Measurements from ENCODE around the gene KCNMB2.

DNA sequence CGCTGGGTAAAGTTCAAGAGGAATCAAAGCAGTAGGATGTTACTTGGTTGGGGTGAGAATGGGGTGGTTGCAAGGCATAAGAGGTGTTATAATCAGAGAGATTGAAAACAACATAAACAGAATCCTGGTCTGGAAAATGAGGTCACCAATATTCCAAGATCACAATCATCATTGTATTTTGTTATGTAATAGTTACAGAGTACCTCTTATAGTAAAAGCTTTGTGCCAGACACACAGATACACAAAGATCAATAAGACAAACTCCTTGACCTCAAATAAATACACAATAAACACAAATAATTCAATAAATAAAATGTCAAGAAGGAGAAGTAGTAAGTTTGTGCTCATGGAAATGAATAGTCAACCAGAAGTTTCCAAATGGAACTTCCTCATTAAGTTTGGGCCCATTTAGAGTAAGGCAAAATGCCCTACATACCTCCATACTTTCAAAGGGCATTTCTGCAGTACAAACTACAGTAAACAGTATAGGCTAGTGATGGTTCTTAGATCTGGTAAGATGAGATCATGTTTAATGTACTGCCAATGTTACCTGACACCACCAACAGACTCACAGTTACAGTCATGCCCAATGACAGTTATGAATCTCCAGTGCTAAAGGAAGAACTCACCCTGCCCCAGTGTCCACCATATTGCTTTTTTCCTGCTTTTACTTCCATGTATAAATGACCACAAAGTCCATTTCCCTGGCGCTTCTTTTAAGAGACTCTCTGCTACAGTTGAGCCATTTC, 93.4 kb downstream of the KCNMB2 start:
- TF ChIP-seq, protein P1, sequence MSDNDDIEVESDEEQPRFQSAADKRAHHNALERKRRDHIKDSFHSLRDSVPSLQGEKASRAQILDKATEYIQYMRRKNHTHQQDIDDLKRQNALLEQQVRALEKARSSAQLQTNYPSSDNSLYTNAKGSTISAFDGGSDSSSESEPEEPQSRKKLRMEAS (IDR thresholded peaks at IDR 0.05) = no peak
- TF ChIP-seq, protein P2, sequence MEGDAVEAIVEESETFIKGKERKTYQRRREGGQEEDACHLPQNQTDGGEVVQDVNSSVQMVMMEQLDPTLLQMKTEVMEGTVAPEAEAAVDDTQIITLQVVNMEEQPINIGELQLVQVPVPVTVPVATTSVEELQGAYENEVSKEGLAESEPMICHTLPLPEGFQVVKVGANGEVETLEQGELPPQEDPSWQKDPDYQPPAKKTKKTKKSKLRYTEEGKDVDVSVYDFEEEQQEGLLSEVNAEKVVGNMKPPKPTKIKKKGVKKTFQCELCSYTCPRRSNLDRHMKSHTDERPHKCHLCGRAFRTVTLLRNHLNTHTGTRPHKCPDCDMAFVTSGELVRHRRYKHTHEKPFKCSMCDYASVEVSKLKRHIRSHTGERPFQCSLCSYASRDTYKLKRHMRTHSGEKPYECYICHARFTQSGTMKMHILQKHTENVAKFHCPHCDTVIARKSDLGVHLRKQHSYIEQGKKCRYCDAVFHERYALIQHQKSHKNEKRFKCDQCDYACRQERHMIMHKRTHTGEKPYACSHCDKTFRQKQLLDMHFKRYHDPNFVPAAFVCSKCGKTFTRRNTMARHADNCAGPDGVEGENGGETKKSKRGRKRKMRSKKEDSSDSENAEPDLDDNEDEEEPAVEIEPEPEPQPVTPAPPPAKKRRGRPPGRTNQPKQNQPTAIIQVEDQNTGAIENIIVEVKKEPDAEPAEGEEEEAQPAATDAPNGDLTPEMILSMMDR (IDR thresholded peaks at IDR 0.05) = no peak
- TF ChIP-seq FOSL2 (IDR thresholded peaks at IDR 0.05) (no peak), FOSL2 (CRISPR knock-in tag; IDR thresholded peaks at IDR 0.05) (no peak), NR3C1 (IDR thresholded peaks at IDR 0.05) (no peak), CEBPB (IDR thresholded peaks at IDR 0.05) (no peak), POLR2A (IDR thresholded peaks at IDR 0.05; ENCODE audit: low read length) (no peak), JUNB (IDR thresholded peaks at IDR 0.05) (no peak), RCOR1 (IDR thresholded peaks at IDR 0.05; ENCODE audit: low read depth, low read length) (no peak)
- TF ChIP-seq, protein P3, sequence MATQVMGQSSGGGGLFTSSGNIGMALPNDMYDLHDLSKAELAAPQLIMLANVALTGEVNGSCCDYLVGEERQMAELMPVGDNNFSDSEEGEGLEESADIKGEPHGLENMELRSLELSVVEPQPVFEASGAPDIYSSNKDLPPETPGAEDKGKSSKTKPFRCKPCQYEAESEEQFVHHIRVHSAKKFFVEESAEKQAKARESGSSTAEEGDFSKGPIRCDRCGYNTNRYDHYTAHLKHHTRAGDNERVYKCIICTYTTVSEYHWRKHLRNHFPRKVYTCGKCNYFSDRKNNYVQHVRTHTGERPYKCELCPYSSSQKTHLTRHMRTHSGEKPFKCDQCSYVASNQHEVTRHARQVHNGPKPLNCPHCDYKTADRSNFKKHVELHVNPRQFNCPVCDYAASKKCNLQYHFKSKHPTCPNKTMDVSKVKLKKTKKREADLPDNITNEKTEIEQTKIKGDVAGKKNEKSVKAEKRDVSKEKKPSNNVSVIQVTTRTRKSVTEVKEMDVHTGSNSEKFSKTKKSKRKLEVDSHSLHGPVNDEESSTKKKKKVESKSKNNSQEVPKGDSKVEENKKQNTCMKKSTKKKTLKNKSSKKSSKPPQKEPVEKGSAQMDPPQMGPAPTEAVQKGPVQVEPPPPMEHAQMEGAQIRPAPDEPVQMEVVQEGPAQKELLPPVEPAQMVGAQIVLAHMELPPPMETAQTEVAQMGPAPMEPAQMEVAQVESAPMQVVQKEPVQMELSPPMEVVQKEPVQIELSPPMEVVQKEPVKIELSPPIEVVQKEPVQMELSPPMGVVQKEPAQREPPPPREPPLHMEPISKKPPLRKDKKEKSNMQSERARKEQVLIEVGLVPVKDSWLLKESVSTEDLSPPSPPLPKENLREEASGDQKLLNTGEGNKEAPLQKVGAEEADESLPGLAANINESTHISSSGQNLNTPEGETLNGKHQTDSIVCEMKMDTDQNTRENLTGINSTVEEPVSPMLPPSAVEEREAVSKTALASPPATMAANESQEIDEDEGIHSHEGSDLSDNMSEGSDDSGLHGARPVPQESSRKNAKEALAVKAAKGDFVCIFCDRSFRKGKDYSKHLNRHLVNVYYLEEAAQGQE (IDR thresholded peaks at IDR 0.05) = no peak

Data from A549 (cell line).